Putamen (tissue), 1 donor: ENCODE results near the gene S100A1.
A peak's percentile ranks its signal among the peaks of the same experiment; 100 is the strongest.
"Not testable (repeated sequence)": the region's sequence is repeated elsewhere in the genome, so short reads cannot be mapped to it uniquely, and the experiment has no call there.

Experiments
- DNase-seq: peaks from one replicate; pipeline ENCODE4 v3.0.0-alpha.2; 2016; ENCODE audit warnings: low spot score

S100A1 gene

GRCh38 chr1:153627715-153628626 is at the start of gene S100A1:
TSS of gene S100A1 (plus strand) at chr1:153628434. CDS start at chr1:153630522, 2,088 bp downstream.
- DNase-seq = peak; percentile 82

- DNase-seq = no peak
Measured at GRCh38 chr1:153578490-153578889, 49.7 kb upstream of the S100A1 start.

GRCh38 chr1:153578936-153579335 is 49.3 kb upstream of the S100A1 start:
- DNase-seq = no peak

- not testable (repeated sequence) for DNase-seq
Measured at GRCh38 chr1:153582836-153583235, 45.4 kb upstream of the S100A1 start.

- DNase-seq = not testable (repeated sequence)
Measured at GRCh38 chr1:153583514-153583913, 44.7 kb upstream of the S100A1 start.

GRCh38 chr1:153583976-153584375 is 44.3 kb upstream of the S100A1 start:
- no peak for DNase-seq

- DNase-seq = no peak
Measured at GRCh38 chr1:153585006-153585405, 43.2 kb upstream of the S100A1 start.

GRCh38 chr1:153586347-153586746 is 41.9 kb upstream of the S100A1 start:
- DNase-seq = no peak

- DNase-seq = no peak
Measured at GRCh38 chr1:153587314-153587713, 40.9 kb upstream of the S100A1 start.

GRCh38 chr1:153588033-153588432 is 40.2 kb upstream of the S100A1 start:
- not testable (repeated sequence) for DNase-seq

- no peak for DNase-seq
Measured at GRCh38 chr1:153588482-153588881, 39.8 kb upstream of the S100A1 start.

- DNase-seq = no peak
Measured at GRCh38 chr1:153592748-153593147, 35.5 kb upstream of the S100A1 start.

GRCh38 chr1:153597206-153597605 is 31.0 kb upstream of the S100A1 start:
- no peak for DNase-seq

GRCh38 chr1:153598309-153599172 is 29.7 kb upstream of the S100A1 start:
- no peak for DNase-seq

GRCh38 chr1:153599847-153600246 is 28.4 kb upstream of the S100A1 start:
- no peak for DNase-seq

- DNase-seq = no peak
Measured at GRCh38 chr1:153602749-153603148, 25.5 kb upstream of the S100A1 start.

- DNase-seq = no peak
Measured at GRCh38 chr1:153606194-153606593, 22.0 kb upstream of the S100A1 start.

GRCh38 chr1:153607381-153607780 is 20.9 kb upstream of the S100A1 start:
- no peak for DNase-seq

GRCh38 chr1:153608089-153608682 is 20.0 kb upstream of the S100A1 start:
- no peak for DNase-seq

GRCh38 chr1:153608742-153609584 is 19.3 kb upstream of the S100A1 start:
- DNase-seq = peak; percentile 73

GRCh38 chr1:153609585-153609907 is 18.7 kb upstream of the S100A1 start:
- no peak for DNase-seq

GRCh38 chr1:153610334-153610733 is 17.9 kb upstream of the S100A1 start:
- DNase-seq = no peak
